HG03571 (cell line): ENCODE results near the gene TSR3.
"Not testable (repeated sequence)": the region's sequence is repeated elsewhere in the genome, so short reads cannot be mapped to it uniquely, and the experiment has no call there.

ENCODE experiments used
- ATAC-seq: cut with Tn5 transposase; IDR thresholded peaks from one replicate; pipeline ENCODE4 v1.9.1; 2021; ENCODE audit not compliant: unreplicated experiment

TSR3 gene

DNA sequence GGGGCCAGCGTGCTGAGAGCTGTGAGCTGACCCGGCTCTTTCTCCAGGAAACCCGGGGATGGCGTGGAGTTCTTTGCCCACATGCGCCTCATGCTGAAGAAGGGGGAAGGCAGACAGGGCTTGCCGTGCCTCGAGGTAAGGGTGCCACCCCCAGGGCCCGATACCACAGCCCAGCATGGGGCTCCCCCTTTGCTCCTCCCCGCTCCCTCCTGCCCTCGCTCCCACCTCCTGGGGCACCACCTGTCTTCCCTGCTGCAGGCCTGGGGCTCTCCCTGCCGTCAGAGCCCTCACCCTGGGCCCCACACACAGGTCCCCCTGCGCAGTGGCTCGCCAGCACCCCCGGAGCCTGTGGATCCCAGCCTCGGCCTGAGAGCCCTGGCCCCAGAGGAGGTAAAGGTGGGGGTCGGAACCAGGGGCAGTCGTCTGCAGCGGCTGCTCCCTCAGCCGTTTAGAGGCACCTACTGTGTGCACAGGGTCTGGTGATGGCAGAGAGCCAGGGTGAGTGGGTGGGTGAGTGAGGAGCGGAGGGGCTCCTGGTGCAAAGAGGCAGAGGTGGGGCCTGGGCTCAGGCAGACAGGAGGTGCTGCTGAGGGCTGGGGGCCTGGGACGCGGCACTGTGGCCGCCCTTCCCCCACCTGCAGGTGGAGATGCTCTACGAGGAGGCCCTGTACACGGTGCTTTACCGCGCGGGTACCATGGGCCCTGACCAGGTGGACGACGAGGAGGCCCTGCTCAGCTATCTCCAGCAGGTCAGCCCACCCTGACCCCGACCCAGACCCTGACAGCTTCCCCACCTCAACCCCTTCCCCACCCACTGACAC lies 12.6 kb downstream of the TSR3 start:
- no peak for ATAC-seq

DNA sequence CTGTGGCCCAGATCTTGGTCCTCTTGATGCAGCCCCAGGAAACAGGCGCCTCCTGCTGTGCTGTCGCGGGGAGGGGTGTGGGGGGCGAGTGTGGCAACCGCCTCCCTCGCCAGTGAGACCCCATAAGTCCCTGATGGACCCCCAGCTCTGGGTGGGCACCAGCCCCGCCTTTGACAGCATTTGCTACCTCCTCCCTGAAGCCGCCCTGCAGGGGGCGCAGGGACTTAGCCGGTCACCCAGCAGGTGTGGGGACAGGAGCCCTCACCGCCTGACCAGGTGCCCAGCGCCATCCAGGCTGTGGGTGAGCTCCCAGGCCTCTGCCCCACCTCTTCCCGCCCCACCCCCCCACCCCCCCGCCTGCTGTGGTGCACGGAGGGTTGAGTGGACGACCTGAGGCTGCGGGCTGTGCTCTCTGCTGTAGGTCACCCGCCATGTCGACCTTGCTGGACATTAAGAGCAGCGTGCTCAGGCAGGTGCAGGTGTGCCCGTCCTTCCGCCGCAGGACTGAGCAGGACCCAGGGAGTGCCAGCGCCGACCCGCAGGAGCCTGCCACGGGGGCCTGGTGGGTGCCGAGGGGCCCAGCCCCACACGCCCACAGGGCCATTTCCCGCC lies 13.5 kb downstream of the TSR3 start:
- no peak for ATAC-seq

DNA sequence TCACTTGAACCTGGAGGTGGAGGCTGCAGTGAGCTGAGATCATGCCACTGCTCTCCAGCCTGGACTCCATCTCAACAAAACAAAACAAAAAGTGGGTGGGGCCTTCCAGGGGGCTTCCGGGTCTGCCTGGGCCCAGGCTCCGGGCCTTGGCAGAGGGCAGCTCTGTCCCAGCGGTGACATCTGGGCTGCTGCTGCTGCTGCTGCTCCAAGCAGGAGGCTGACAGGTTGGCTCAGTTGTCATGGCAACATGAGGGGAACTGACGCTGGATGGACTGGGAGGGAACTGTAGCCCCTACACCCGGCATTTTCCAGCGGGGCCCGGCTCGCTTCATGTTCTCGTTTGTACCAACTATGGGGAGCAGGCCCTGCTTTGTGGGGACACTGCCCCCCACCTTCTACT lies 14.2 kb downstream of the TSR3 start:
- no peak for ATAC-seq

DNA sequence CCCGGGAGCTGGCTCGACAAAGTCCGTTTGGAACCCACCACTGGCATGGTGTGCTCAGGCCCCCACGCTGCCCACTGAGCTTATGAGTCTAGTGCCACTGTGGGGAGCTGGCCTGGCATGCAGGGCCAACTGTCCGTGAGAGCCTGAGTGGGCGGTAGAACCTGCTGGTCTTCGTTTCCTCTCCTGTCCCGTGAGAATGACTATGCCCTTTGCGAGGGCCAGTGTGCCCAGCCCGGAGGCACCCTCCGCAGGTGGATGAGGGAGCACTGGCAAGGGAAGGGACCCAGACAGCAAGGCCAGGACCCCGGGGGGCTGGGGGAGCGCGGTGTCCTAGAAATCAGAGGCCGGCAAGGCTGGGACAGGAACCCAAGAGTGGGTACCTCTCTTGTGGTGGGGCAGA lies 15.1 kb downstream of the TSR3 start:
- ATAC-seq, result no peak

DNA sequence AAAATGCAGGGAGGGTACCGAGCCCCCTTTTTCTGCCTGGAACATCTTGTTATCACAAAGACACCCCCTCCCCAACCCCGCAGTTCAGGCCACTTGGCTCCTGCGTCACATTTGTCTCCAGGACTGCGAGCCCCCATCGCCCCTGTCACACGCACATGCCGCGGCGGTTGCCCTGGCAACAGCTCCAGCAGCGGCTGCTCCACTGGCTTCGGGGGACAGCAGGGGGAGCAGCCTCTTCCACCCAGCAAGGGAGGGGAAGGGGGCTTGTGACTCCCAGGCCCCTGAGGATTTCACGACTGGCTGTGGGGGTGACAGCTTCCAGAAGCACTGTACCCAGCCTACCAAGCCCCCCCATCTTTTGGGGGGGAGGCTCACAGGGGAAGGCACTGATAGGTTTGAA lies 15.7 kb downstream of the TSR3 start:
- ATAC-seq, result no peak

DNA sequence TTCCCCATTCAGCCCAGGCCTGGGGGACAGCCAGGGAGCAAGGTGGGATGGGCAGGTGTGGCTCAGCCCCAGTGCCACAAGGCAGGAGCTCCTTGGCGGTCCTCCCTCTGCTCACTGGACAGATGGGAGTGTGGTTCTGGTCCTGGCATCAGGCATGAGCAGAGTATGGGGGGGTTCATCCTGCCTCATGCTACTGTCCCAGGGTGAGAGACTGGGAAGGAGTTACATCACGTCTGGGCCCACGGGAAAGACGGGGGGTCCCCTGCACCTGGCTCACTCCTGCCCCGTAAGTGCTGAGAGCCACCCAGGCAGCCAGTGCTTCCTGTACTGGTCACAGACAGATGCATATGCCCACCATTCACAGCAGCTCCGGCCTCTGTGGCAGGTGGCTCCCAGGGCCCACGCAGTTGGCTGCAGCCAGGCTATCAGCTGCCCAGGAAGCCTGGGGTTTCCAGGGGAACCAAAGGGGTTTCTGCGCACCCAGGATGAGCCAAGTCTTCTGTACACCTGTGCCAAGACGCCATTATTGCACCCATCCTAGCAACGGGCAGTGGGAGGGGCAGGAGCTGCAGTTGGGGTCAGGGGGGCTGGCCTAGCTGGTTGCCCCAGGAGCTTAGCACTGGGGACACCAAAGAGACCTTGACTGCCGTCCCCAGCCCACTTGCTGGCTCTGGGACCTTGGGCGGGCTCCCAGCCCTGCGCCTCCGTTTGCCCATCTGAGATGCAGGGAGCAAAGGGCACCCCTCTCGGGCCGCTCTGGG lies 16.3 kb downstream of the TSR3 start:
- no peak for ATAC-seq

DNA sequence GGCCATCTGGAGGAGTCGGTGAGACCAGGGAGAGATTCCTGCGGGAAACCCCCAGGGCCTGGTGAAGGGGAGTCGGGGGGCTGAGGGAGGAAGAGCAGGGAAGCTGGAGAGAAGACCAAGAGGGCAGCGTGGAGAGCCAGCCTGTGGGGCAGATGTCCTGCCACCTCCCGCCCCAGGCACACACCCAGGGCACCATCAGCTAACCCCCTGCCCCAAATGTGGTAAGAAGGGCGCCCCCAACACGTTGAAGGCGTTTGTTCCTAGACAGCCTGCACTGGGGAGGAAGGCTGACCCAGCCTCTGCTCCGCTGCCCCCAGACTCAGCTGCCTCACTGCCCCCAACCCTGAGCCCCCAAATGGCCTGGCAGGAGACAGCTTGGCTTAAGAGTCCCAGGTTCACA lies 16.9 kb downstream of the TSR3 start:
- no peak for ATAC-seq

DNA sequence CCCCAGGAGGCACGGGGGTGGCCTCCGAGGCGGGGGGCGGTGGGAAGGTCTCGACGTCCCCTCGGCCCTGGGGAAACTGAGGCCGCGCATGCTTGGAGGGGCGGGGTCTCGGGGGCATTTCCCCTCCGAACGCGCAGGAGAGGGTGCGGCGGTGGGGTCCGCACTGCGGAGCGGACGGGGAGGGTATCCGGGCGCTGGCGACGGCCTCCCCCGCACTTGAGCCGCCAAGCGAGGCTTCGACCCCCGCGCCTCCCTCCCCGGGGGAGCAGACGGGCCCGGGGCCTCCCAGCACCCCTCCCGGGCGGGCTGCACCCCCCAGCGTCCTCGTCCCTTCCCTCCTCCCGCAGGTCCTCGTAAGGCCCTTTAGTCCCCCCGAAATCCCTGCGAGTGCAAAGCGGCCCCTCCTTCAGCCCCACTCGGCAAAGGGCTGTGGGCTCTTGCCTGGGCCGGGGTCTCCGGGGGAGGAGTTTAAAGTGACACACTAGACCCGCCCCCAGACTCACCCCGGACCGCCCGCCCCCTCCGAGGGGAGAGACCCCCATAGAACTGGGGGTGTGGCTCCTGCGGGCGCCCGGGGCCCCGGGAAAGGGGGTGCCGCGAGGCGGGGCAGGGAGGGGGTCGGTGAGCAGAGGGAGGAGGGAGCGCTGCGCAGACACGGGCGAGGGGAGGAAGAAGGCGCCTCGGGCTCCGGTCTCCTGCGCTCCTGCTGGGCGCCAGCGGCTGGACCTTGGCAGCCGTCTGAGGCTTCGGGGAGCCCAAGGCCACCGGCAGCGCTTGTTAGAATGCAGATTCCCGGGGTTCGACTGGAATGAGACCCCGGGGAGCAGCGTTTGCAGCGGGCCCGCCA lies 17.6 kb downstream of the TSR3 start:
- ATAC-seq, result no peak

DNA sequence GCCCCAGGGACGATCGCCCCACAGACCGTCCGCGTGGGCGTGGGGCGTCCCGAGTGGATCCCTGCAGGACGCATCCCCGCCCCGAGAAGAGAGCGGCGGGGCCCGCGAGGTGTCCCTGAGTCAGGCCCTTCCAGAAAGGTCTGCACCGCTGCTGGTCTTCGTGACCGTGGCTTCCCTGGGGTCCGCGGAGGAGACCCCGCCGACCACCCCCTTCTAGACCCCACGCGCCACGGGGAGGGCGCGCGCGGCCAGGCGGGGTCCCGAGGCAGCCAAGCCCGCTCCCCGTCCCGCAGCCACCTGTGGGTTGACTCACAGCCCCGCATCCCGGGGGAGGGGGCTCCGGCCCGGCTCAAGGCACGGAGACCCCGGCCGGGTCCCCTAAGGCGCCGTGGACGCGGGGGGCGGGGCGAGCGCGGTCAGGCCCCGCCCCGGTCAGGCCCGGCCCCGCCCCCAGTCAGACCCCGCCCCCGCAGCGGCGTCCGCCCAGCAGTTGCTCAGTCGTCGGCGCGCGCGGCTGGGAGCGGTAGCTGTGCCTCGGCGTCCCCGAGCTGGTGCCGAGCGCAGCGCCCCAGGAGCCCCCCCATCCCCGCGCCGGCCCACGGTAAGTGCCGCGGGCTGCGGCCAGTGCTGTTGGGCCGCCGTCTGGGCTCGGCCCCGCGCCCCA lies 18.4 kb downstream of the TSR3 start, which contains the start of gene BAIAP3:
BAIAP3 (plus strand) TSS at position 497 of the 664 bp plus-strand sequence. CDS start 4,905 bp downstream, outside the sequence.
- ATAC-seq, result no peak

DNA sequence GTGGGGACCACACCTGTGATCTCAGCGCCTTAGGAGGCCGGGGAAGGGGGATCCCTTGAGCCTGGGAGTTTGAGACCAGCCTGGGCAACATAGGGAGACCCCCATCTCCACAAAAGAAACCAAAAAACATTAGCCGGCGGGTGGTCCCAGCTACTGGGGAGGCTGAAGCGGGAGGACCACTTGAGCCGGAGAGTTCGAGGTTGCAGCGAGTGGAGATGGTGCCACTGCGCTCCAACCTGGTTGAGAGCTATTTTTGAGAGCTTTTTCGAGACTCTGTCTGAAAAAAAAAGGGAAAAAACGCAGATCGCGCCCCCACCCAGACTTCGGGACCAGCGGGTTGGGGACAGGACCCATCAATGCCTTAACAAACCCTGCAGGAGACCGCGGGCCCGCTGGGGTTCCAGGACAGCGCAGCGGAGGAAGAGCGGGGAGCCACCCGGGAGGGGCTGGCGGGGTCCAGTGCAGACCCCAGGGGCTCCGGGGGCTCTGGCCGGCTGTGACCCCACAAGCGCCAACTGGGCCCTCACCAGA lies 19.0 kb downstream of the TSR3 start:
- ATAC-seq, result no peak

DNA sequence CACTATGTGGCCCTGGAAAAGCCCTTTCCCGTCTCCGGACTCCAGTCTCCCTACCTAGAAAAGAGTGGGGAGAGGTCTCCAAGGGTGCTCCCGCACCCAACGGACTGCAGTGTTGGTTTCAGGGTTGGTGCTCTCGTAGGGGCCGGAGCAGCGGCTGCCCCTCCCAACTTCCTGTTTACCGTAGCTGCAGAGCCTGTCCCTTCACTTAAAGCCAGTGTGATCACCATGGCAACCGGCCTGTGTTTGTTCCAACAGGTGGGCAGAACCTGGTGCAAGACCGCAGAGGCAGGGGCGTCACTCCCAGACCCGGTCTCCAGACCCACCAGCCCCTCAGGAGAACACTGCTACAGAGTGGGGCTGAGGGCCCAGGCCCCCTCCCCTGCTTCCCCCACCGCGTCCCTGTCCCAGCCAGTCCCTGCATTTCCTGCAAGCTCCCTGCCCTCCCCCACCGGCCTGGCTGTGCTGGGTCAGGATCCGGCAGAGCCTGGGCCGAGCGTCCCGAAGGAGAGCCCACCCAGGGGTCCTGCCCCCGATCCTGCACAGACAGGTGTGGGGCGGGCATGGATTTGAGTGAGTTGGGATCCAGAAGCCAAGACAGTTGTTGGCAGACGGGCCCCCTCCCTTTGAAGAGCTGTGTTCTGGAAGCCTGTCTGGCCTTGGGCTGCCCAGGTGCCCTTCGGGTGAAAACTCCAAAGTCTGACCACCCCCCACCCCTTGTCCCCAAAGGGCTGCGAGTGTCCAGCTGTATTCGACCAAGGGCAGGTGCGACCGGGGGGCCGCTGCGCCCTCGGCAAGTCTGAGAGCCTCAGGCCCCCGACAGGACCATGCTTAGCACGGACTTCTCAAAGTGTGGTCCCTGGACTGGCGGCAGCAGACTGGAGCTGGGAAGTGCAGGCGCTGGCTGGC lies 19.7 kb downstream of the TSR3 start:
- ATAC-seq, result no peak

DNA sequence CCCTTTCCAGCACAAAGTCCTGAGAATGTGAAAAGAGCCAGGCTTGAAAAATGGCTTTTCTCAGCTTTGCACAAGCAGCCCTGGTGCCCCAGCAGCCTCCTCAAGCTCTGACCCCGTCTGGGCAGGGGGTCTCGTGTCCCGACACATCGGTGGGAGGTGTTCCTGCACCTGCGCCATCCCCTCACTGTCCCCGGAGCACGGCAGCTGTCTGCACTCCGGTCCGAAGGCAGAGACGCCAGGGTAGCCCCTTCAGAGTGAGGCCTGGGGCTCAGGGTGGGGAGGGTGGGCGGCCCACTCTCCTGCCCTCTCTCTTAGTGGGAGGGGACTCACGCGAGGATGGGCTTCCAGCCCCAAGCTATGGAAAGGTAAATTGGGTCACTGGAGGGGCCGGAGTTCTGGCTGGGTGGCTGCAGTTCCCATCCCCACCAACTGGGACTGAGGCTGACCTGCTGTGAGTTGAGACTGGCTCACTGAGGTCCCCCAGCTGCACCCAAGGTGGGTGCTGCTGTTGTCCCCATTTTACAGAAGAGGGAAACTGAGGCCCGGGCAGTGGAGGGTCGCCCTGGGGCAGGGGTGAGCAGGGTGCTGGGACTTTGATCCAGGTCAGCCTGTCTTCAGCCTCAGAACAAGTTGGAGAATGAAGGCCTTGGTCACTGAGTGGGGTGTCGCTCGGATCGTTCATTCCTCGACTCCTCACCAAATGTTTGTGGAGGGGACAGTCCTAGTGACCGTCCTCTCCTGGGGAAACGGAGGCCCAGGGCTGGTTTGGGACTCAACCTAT lies 20.6 kb downstream of the TSR3 start:
- ATAC-seq, result no peak

DNA sequence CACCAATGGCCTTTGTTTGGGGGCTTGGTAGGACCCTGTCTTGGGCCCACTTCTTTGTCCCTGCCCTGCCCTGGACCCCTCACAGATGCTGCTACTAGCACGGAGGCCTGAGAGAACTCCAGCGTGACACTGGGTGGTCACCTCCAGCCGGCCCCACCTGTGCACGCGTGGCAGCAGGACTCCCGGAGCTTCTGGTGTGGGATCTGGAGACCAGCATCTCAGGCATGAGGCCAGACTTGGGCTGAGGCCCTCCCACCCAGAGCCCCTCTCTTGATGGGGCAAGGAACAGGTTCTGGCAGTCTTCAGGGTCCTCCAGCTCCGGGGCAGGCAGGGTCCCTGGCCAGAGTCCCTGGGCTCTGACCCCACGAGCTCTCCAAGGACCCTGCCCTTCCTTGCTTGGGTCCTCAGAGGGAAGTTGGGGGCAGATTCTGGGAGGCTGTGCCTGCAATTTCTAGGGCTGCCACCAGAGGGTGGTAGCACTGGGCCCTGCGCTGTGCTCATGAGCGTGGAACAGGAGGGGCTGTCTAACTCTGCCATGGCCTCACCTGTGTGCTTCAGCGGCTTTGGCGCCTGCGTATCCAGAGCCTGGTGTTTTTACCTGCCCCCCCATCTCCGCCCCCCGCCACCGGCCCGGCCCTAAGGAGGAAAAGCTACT lies 21.3 kb downstream of the TSR3 start:
- ATAC-seq, result no peak

DNA sequence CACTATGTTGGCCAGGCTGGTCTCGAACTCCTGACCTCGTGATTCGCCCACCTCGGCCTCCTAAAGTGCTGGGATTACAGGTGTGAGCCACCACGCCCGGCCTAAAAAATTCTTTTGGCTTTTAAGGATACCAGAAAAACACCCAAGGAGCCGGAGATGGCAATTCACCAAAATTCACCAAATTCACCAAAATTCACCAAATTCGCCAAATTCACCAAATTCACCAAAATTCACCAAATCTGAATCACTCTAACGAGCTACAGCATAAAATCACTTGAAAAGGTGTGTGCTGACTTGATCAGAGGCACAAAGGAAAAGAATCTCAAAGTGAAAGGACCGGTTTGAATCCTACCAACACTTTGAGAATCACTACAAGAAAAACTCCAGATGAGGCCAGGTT lies 22.7 kb downstream of the TSR3 start:
- not testable (repeated sequence) for ATAC-seq

DNA sequence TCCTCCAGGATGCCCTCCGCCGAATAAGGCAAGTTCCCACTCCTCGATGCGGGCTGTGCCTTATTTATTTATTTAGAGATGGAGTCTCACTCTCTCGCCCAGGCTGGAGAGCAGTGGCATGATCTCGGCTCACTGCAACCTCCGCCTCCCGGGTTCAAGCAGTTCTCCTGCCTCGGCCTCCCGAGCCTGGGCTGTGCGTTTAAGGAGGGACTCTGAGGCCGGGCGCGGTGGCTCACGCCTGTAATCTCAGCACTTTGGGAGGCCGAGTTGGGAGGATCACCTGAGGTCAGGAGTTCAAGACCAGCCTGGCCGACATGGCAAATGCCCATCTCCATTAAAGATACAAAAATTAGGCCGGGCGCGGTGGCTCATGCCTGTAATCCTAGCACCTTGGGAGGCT lies 23.5 kb downstream of the TSR3 start:
- ATAC-seq, result not testable (repeated sequence)

DNA sequence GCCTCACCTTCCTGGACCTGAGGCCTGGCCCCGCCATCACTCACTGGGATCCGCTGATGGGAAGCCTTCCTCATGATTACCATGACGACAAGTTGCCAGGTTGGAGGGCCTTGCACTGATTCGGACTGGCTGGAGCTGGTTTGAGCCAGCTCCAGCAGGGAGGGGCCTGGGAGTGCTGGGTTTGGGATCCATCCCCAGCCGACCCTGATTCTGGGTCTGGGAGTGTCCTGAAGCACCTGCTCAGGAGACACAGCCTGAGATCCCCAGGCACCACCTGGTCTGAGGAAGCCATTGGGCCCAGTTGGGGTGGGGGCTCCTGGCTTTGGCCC lies 24.1 kb downstream of the TSR3 start:
- ATAC-seq, result no peak

DNA sequence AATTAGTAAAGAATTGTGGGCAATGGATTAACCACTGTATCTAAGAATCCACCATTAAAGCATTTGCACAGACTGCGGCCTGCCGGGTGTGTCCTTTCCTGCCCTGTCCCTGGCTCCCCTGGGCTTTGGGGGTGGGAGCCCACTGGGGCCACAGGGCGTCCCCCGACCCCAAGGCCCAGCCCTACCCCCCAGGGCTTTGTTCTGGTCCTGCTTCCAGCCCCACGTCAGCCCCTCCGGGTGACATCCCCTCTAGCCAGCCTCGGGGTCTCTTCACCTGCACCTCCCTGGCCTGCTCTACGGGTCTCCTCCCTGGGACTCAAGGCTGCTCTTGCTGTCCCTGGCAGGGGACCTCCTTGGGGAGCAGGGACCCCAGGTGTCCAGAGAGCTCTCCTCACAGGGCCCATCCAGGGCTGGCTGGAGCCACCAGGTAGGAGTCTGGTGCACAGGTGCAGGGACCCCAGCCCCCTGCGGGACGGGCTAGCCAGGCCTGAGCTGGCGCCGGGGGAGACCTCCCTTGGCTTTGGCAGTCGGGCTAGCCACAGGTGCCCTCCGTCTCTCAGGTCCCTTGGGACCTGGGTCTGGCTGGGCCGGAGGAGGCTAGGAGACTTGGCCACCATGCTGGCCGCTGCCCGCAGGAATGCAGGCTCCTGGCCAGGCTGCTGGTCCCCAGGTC lies 24.6 kb downstream of the TSR3 start:
- ATAC-seq, result no peak
